Progenitor cell of endocrine pancreas (in vitro differentiated cells): ENCODE measurements around the gene PRTN3. TPM values are rescaled to one million over a fixed set of nuclear protein-coding genes. Genes with fewer than 3 reads are reported as not detected.
A peak's percentile ranks its signal among the peaks of the same experiment; 100 is the strongest.

Experiments used
- DNase-seq: peaks from one replicate; pipeline ENCODE4 v3.0.0; 2021; ENCODE audit warnings: low spot score; ENCODE audit not compliant: unreplicated experiment
- H3K27ac Mint-ChIP-seq: 2 replicates; pipeline ENCODE4 v1.8.0; 2021; ENCODE audit warnings: mild to moderate bottlenecking, moderate library complexity, mixed read lengths
- H3K27me3 Mint-ChIP-seq: 2 replicates; pipeline ENCODE4 v1.8.0; 2021; ENCODE audit warnings: mixed read lengths
- H3K36me3 Mint-ChIP-seq: 2 replicates; pipeline ENCODE4 v1.8.0; 2022; ENCODE audit warnings: mixed read lengths; ENCODE audit not compliant: insufficient read depth
- H3K4me1 Mint-ChIP-seq: 2 replicates; pipeline ENCODE4 v1.8.0; 2021; ENCODE audit warnings: low read depth, mixed read lengths
- H3K4me3 Mint-ChIP-seq: 2 replicates; pipeline ENCODE4 v1.8.0; 2021; ENCODE audit warnings: low read depth, mild to moderate bottlenecking, moderate library complexity, mixed read lengths
- H3K9me3 Mint-ChIP-seq: 2 replicates; pipeline ENCODE4 v1.8.0; 2021; ENCODE audit warnings: low read depth, mixed read lengths
- CTCF ChIP-seq: fragments of 200-600 bp; sonication (generic); IDR thresholded peaks from one replicate; pipeline ENCODE4 v1.5.0; 2021; ENCODE audit warnings: antibody characterized with exemption, mild to moderate bottlenecking; ENCODE audit not compliant: unreplicated experiment
- total RNA-seq: library from RNA; stranded (reverse); gene quantifications from 2 replicates; pipeline ENCODE4 v1.2.1, GENCODE V29; 2021

The PRTN3 gene
- total RNA-seq, 1 donor from 2014 or later, result not detected

- peak overlapping the region; percentile 84 for H3K27ac Mint-ChIP-seq
- H3K4me3 Mint-ChIP-seq, result peak overlapping the region; percentile 77
- no peaks in the 10 kb centered on the region for H3K9me3 Mint-ChIP-seq
- peaks cover 5% of the 10 kb centered on the region for H3K36me3 Mint-ChIP-seq
- peaks cover 3% of the 10 kb centered on the region for H3K4me1 Mint-ChIP-seq
- TF ChIP-seq CTCF, result no peak
- DNase-seq, result no peak
- H3K27me3 Mint-ChIP-seq, result no peaks in the 10 kb centered on the region
Observed at GRCh38 chr19:892243-892893, 51.6 kb downstream of the PRTN3 start.

- H3K27ac Mint-ChIP-seq, result peak within 1 kb of the TSS; percentile 100
- peak within 1 kb of the TSS; percentile 87 for H3K4me3 Mint-ChIP-seq
- peaks cover 5% of the 10 kb centered on the region for H3K36me3 Mint-ChIP-seq
Observed at GRCh38 chr19:892894-893689, 52.3 kb downstream of the PRTN3 start, which contains the start of the genes MED16 and RNU6-9. Gene MED16 (minus strand): TSS chr19:893187. CDS start chr19:891131, 2,056 bp downstream. Gene RNU6-9 (plus strand): TSS chr19:893484.

GRCh38 chr19:896434-896833 lies 55.6 kb downstream of the PRTN3 start:
- TF ChIP-seq CTCF, result no peak
- DNase-seq, result no peak
- H3K27me3 Mint-ChIP-seq, result no peaks in the 10 kb centered on the region
- H3K4me3 Mint-ChIP-seq, result no peak overlapping the region
- H3K4me1 Mint-ChIP-seq, result peaks cover 1% of the 10 kb centered on the region
- H3K36me3 Mint-ChIP-seq, result peaks cover 5% of the 10 kb centered on the region
- H3K9me3 Mint-ChIP-seq, result no peaks in the 10 kb centered on the region
- no peak overlapping the region for H3K27ac Mint-ChIP-seq

More at GRCh38 chr19:892894-893689, 52.3 kb downstream of the PRTN3 start, which contains the start of the genes MED16 and RNU6-9:
- Mint-ChIP-seq H3K4me1 (peaks cover 3% of the 10 kb centered on the region), H3K9me3 (no peaks in the 10 kb centered on the region), H3K27me3 (no peaks in the 10 kb centered on the region)
- no peak for TF ChIP-seq CTCF
- DNase-seq, result peak; percentile 80

GRCh38 chr19:896999-897398 lies 56.2 kb downstream of the PRTN3 start:
- H3K4me3 Mint-ChIP-seq, result no peak overlapping the region
- TF ChIP-seq CTCF, result no peak
- H3K4me1 Mint-ChIP-seq, result peaks cover 1% of the 10 kb centered on the region
- H3K27me3 Mint-ChIP-seq, result no peaks in the 10 kb centered on the region
- no peak overlapping the region for H3K27ac Mint-ChIP-seq
- DNase-seq, result no peak
- peaks cover 5% of the 10 kb centered on the region for H3K36me3 Mint-ChIP-seq
- no peaks in the 10 kb centered on the region for H3K9me3 Mint-ChIP-seq

GRCh38 chr19:897442-898039 lies 56.7 kb downstream of the PRTN3 start:
- Mint-ChIP-seq H3K27ac (no peak overlapping the region), H3K27me3 (no peaks in the 10 kb centered on the region), H3K9me3 (no peaks in the 10 kb centered on the region), H3K4me1 (peaks cover 2% of the 10 kb centered on the region), H3K36me3 (peaks cover 5% of the 10 kb centered on the region), H3K4me3 (no peak overlapping the region)
- peak; percentile 31 for TF ChIP-seq CTCF
- no peak for DNase-seq
